Activated naive CD8-positive, alpha-beta T cell (primary cell): ENCODE measurements around the gene SLC26A6.

Source experiments
- H3K27ac Mint-ChIP-seq: one replicate; pipeline ENCODE4 v1.8.0; 2021; ENCODE audit warnings: mixed read lengths
- H3K27me3 Mint-ChIP-seq: one replicate; pipeline ENCODE4 v1.8.0; 2021; ENCODE audit warnings: mixed read lengths
- H3K36me3 Mint-ChIP-seq: one replicate; pipeline ENCODE4 v1.8.0; 2021; ENCODE audit warnings: mixed read lengths
- H3K4me1 Mint-ChIP-seq: one replicate; pipeline ENCODE4 v1.8.0; 2021; ENCODE audit warnings: low read depth, mixed read lengths
- H3K4me3 Mint-ChIP-seq: one replicate; pipeline ENCODE4 v1.8.0; 2021; ENCODE audit warnings: mild to moderate bottlenecking, mixed read lengths
- H3K9me3 Mint-ChIP-seq: one replicate; pipeline ENCODE4 v1.8.0; 2021; ENCODE audit warnings: low read depth, mixed read lengths

SLC26A6 gene

DNA sequence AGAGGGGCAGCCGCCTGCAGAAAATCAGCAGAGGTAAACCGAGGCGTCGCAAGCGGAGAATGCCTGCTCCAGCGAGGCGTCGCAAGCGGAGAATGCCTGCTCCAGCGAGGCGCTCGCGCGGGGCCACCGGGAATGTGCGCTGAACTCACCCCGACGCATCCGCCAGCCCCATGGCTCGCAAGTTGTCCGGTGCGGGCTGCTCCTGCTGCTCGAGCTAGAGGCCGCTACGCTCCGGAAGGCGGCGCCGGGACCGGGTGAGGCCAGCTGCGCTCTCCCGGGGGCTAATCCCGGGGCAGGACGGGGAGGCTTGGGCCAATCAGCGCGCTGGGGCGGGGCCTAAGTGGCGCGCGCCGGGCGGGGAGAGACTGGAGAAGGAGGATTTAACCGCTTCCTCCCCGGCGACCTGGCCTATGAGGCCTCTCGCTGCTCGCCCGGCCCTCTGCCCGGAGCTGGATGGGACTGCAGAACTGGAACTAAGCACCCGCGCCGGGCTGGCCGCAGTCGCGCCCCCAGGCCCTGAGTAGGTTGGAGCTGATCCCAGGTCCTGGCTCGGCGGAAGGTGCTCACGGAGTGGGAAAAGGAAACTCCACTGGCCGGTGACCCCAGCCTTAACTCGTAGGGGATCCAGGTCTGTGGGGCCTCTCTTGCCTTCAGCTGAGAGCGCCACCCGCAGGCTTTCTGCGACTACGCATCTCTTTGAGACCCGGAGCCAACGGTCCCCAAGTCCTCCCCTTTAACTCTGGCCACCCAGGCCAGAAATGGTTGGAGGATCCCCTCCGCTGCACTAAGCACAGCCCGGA, at the start of gene SLC26A6:
Gene SLC26A6 (minus strand): TSS at position 240 of the 800 bp plus-strand sequence. CDS start 68 bp downstream, at position 172.
- Mint-ChIP-seq H3K4me1 (peaks cover 18% of the 10 kb centered on the region), H3K27me3 (no peaks in the 10 kb centered on the region), H3K9me3 (no peaks in the 10 kb centered on the region), H3K27ac (peak within 1 kb of the TSS; percentile 46), H3K4me3 (peak within 1 kb of the TSS; percentile 87), H3K36me3 (no peaks in the 10 kb centered on the region)

GRCh38 chr3:48684480-48685143, 49.4 kb upstream of the SLC26A6 start:
- H3K27ac Mint-ChIP-seq: peak overlapping the region; percentile 84
- peaks cover 27% of the 10 kb centered on the region for H3K4me1 Mint-ChIP-seq
- peaks cover 4% of the 10 kb centered on the region for H3K36me3 Mint-ChIP-seq
- peak overlapping the region; percentile 91 for H3K4me3 Mint-ChIP-seq
- no peaks in the 10 kb centered on the region for H3K9me3 Mint-ChIP-seq
- H3K27me3 Mint-ChIP-seq: no peaks in the 10 kb centered on the region

DNA sequence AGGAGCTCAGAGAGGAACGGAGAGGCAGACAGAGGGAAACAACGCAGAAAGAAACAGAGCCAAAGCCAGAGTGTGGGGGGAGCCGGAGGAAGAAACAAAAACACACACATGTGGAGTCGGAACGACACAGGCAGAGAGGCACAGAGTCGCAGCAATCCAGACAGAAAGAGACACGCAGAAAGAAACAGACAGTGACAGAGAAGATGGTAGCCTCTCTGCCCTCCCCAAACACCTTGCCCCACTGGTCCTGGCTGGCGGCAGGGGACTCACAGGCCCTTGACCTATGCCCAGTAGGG, 48.7 kb upstream of the SLC26A6 start:
- Mint-ChIP-seq H3K27ac (no peak overlapping the region), H3K9me3 (no peaks in the 10 kb centered on the region), H3K36me3 (peaks cover 4% of the 10 kb centered on the region), H3K27me3 (no peaks in the 10 kb centered on the region), H3K4me3 (peak overlapping the region; percentile 76), H3K4me1 (peaks cover 28% of the 10 kb centered on the region)

GRCh38 chr3:48682786-48683185, 47.5 kb upstream of the SLC26A6 start:
- Mint-ChIP-seq H3K9me3 (no peaks in the 10 kb centered on the region), H3K36me3 (peaks cover 7% of the 10 kb centered on the region), H3K27ac (no peak overlapping the region), H3K4me3 (peak overlapping the region; percentile 10), H3K27me3 (no peaks in the 10 kb centered on the region), H3K4me1 (peaks cover 28% of the 10 kb centered on the region)

DNA sequence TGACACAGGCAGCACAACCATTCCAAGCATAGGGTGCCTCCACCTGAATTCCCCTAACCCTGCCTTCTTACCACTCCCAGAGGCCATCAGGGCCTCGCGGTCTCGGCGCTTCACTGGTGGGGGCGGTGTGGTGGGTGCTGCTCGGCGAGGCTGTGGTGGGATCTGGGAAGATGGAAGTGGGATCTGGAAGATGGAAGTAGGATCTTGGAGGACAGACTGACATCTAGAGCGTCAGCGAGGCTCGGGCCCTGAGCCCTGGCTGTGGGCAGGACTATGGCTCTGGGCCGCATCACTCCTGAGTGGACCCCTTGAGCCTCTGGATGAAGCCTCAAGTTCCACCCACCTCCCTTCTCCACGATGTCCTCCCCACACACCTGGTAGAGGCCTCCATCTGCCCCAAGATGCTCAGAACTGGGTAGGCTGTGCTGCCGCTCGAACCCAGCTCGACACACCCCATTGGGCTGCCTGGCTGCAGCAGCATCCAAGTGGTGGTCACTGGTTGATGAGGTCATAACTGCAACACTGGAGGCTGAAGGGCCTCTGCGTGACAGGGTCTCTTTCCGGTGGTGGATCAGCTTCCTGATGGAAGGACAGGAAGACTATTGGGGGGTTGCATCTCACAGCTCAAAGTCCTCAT, 46.8 kb upstream of the SLC26A6 start:
- H3K9me3 Mint-ChIP-seq: no peaks in the 10 kb centered on the region

DNA sequence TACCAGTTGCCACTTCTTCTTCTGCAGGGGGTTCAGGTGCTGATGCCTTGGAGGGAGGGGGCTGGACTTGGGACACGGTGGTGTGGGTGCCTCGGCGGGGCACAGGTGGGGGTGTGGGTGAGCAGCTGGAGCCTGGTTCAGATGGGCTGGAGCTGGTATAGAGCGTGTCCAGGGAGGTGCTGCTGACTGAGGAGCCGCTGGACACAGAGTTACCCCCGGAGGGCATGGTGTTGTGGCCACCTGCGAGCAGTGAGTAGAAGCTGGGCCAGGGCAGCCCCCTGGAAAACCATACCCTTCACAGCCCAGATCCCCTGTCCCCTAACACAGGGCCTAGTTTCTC, 46.2 kb upstream of the SLC26A6 start:
- H3K4me1 Mint-ChIP-seq: peaks cover 26% of the 10 kb centered on the region
- H3K27ac Mint-ChIP-seq: no peak overlapping the region
- H3K27me3 Mint-ChIP-seq: no peaks in the 10 kb centered on the region
- H3K4me3 Mint-ChIP-seq: no peak overlapping the region
- no peaks in the 10 kb centered on the region for H3K9me3 Mint-ChIP-seq
- H3K36me3 Mint-ChIP-seq: peaks cover 9% of the 10 kb centered on the region

More for the DNA sequence above, 46.8 kb upstream of the SLC26A6 start:
- H3K27me3 Mint-ChIP-seq: no peaks in the 10 kb centered on the region
- no peak overlapping the region for H3K27ac Mint-ChIP-seq
- H3K4me1 Mint-ChIP-seq: peaks cover 28% of the 10 kb centered on the region
- H3K36me3 Mint-ChIP-seq: peaks cover 9% of the 10 kb centered on the region
- H3K4me3 Mint-ChIP-seq: no peak overlapping the region

DNA sequence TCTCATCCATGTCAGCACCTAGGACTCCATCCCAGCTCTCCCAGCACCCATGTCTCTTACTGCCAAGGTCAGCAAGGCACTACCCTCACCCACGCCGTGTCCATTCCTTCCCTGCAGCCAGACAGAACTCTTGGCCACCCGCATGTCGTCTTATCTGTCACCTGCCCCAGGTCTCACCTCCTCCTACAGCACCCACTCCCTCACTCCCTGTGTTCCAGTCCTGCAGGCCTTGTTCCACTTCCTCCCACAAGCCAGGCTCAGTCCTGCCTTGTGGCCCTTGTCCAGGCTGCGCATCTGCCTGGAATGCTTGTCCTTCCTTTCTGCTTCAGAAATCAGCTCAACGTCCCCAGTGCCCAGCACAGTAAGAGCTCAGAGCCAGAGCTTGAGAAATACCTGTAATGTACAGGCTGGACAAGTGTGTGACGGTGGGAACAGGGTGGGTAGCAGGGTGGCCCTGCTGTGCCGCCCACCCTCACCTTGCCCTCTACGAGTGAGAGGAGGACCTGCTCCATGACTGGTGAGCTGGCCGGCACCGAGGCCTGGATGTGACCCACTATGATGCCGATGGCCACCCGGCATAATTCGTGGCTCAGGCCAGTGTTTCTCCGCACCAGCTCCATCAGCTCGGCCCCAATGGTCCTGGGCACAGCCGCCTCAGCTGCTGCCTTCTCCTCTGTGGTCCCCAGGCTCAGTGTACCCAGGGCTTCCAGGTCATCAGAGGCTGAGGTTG, 45.7 kb upstream of the SLC26A6 start:
- Mint-ChIP-seq H3K9me3 (no peaks in the 10 kb centered on the region), H3K4me3 (no peak overlapping the region), H3K27me3 (no peaks in the 10 kb centered on the region), H3K27ac (no peak overlapping the region), H3K4me1 (peaks cover 24% of the 10 kb centered on the region), H3K36me3 (peaks cover 9% of the 10 kb centered on the region)

GRCh38 chr3:48679411-48680391, 44.4 kb upstream of the SLC26A6 start:
- H3K9me3 Mint-ChIP-seq: no peaks in the 10 kb centered on the region

DNA sequence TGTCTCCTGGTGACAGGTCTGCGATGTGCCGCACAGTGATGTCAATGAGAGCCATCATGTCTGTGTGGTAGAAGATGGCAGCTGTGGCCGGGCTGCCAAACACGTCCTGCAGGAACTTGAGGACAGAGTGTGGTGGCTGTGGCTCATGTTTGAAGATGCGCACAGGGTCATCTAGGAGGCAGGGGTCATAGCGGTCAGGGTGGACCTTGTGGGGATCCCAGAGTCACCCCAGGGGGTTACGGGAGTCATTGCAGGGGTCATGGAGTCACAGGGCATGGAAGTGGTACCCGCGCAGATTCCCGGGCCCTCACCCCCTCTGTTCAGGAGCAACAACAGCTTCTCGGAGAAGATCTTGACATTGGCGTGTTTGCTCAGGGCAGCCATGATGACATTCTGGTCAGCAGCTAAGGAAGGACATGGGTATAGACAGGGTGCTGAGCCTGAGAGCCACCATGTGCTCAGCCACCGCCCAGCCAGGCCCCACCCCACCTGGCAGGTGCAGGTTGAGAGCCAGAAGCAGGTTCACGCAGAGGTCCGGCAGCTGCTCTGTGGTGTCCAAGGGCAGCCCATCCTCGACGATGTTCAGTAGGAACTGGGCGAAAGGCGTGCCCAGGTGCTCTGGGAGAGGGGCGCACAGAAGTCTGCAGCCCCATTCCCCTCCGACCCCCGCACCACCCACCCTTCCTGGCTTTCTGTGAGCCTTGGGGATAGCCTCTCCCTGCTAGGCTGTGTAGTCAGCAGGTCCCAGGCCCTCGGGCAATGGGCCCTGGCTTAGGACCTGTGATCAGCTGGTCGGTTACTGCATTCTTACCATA, 43.5 kb upstream of the SLC26A6 start:
- Mint-ChIP-seq H3K4me3 (no peak overlapping the region), H3K27ac (no peak overlapping the region), H3K4me1 (peaks cover 13% of the 10 kb centered on the region), H3K27me3 (no peaks in the 10 kb centered on the region), H3K36me3 (peaks cover 13% of the 10 kb centered on the region), H3K9me3 (no peaks in the 10 kb centered on the region)

More at GRCh38 chr3:48679411-48680391, 44.4 kb upstream of the SLC26A6 start:
- Mint-ChIP-seq H3K36me3 (peaks cover 13% of the 10 kb centered on the region), H3K27me3 (no peaks in the 10 kb centered on the region), H3K4me3 (no peak overlapping the region), H3K4me1 (peaks cover 20% of the 10 kb centered on the region), H3K27ac (no peak overlapping the region)

DNA sequence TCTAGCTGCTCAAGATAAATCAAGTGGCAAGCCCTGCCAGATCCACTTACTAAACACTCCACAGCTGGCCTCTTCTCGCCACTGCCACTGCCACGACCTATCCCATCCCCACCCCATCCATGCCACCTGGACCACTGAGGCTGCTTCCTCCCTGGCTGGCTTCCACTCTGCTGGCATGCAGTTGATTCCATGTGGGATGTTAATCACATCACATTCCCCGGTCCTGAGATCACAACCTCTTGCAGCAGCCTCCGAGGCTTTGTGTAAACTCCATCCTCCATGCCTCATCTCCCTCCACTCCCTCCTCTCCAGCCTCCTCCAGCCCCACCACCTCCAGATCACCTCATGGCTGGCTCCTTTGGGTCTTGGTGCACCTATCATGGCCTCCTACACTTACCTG, 42.8 kb upstream of the SLC26A6 start:
- no peaks in the 10 kb centered on the region for H3K27me3 Mint-ChIP-seq
- no peak overlapping the region for H3K4me3 Mint-ChIP-seq
- H3K36me3 Mint-ChIP-seq: peaks cover 13% of the 10 kb centered on the region
- no peaks in the 10 kb centered on the region for H3K9me3 Mint-ChIP-seq
- H3K4me1 Mint-ChIP-seq: peaks cover 7% of the 10 kb centered on the region
- no peak overlapping the region for H3K27ac Mint-ChIP-seq

DNA sequence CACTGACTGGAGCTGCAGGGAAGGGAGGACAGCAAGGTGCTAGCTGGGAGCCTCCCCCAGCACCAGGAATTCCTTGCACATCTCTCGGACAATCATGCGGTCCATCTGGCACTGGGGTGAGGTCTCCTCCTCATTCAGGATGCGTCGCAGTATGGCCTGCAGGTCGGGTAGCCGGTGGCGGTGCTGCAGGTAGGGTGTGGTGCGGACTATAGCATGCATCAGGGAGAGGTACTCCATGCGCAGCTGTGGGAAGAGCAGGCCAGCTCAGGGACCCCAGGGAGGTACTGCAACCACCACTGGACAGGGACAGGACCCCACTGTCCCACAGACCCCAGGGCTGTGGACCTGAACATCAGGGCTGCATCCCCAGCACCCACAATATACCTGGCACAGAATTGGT, 39.2 kb upstream of the SLC26A6 start:
- H3K4me3 Mint-ChIP-seq: no peak overlapping the region
- no peaks in the 10 kb centered on the region for H3K27me3 Mint-ChIP-seq
- no peak overlapping the region for H3K27ac Mint-ChIP-seq
- no peaks in the 10 kb centered on the region for H3K4me1 Mint-ChIP-seq
- H3K36me3 Mint-ChIP-seq: peaks cover 11% of the 10 kb centered on the region
- no peaks in the 10 kb centered on the region for H3K9me3 Mint-ChIP-seq

DNA sequence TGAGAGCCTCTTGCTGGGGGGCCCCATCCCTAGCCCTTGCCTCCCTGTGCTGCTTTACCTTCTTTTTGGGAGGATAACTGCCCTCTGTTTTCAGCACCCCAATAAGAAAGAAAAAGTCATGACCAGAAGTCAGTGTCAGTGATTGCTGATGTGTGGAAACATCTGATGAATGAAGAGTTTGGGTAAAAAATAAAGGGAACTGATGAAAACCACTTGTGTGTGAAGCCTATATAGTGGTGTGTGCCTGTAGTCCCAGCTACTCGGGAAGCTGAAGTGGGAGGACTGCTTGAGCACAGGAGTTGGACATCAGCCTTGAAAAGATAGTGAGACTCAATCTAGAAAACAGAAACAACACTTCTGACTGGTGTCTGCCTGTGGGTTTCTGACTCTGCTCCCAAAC, 37.3 kb upstream of the SLC26A6 start:
- Mint-ChIP-seq H3K27ac (no peak overlapping the region), H3K27me3 (no peaks in the 10 kb centered on the region), H3K9me3 (no peaks in the 10 kb centered on the region), H3K4me3 (no peak overlapping the region), H3K4me1 (no peaks in the 10 kb centered on the region), H3K36me3 (peaks cover 6% of the 10 kb centered on the region)

- no peaks in the 10 kb centered on the region for H3K36me3 Mint-ChIP-seq
- H3K4me3 Mint-ChIP-seq: no peak overlapping the region
- peaks cover 12% of the 10 kb centered on the region for H3K4me1 Mint-ChIP-seq
- no peaks in the 10 kb centered on the region for H3K9me3 Mint-ChIP-seq
- peaks cover 4% of the 10 kb centered on the region for H3K27me3 Mint-ChIP-seq
- H3K27ac Mint-ChIP-seq: no peak overlapping the region
These were observed 29.7 kb upstream of the SLC26A6 start for GRCh38 chr3:48664929-48665328.
